Activated effector memory CD4-positive, alpha-beta T cell treated with anti-CD3 and anti-CD28 coated beads, Interleukin-2, amount 50 U/mL, for 16 hours (primary cell): ENCODE measurements around the gene DUS4L.
A peak's percentile ranks its signal among the peaks of the same experiment; 100 is the strongest.
"Not testable (repeated sequence)": the region's sequence is repeated elsewhere in the genome, so short reads cannot be mapped to it uniquely, and the experiment has no call there.

Experiments
- DNase-seq: peaks from one replicate; pipeline ENCODE4 v3.0.0-alpha.2; 2020

Gene DUS4L

GRCh38 chr7:107563775-107564552 is at the start of gene DUS4L, which contains the start of gene COG5:
DUS4L (plus strand) TSS chr7:107563971; CDS start chr7:107567071, 3,100 bp downstream.
COG5 (minus strand) TSS chr7:107563920; CDS start chr7:107563896, 24 bp downstream.
- DNase-seq = peak; percentile 94

GRCh38 chr7:107526672-107527071 is 37.1 kb upstream of the DUS4L start:
- DNase-seq = no peak

GRCh38 chr7:107527196-107527595 is 36.6 kb upstream of the DUS4L start:
- no peak for DNase-seq

- no peak for DNase-seq
Observed at GRCh38 chr7:107528461-107528860, 35.3 kb upstream of the DUS4L start.

GRCh38 chr7:107530751-107531150 is 33.0 kb upstream of the DUS4L start:
- DNase-seq = no peak

GRCh38 chr7:107534139-107534538 is 29.6 kb upstream of the DUS4L start:
- no peak for DNase-seq

- not testable (repeated sequence) for DNase-seq
Observed at GRCh38 chr7:107537228-107537627, 26.5 kb upstream of the DUS4L start.

GRCh38 chr7:107538001-107538400 is 25.8 kb upstream of the DUS4L start:
- DNase-seq = no peak

GRCh38 chr7:107543338-107543993 is 20.3 kb upstream of the DUS4L start:
- no peak for DNase-seq

- DNase-seq = no peak
Observed at GRCh38 chr7:107544848-107545591, 18.8 kb upstream of the DUS4L start.

- no peak for DNase-seq
Observed at GRCh38 chr7:107551936-107552335, 11.8 kb upstream of the DUS4L start.

- DNase-seq = no peak
Observed at GRCh38 chr7:107555893-107556292, 7.9 kb upstream of the DUS4L start.

GRCh38 chr7:107559864-107560263 is 3.9 kb upstream of the DUS4L start:
- no peak for DNase-seq

GRCh38 chr7:107560898-107561516 is 2.8 kb upstream of the DUS4L start:
- DNase-seq = no peak

GRCh38 chr7:107563081-107563774 is 543 bp upstream of the DUS4L start:
- DNase-seq = no peak

- no peak for DNase-seq
Observed at GRCh38 chr7:107564553-107565298, 955 bp downstream of the DUS4L start.

GRCh38 chr7:107570298-107570697 is 6.5 kb downstream of the DUS4L start:
- no peak for DNase-seq

- DNase-seq = no peak
Observed at GRCh38 chr7:107573537-107573936, 9.8 kb downstream of the DUS4L start.

- no peak for DNase-seq
Observed at GRCh38 chr7:107579554-107579884, 15.7 kb downstream of the DUS4L start.

GRCh38 chr7:107579885-107580715 is 16.3 kb downstream of the DUS4L start, which contains the start of gene BCAP29:
BCAP29 (plus strand) TSS chr7:107580246; CDS start chr7:107580773, 527 bp downstream.
- DNase-seq = peak; percentile 89
